KMS-11 (cell line): ENCODE data around the gene MKKS.

Source experiments
- H2AFZ ChIP-seq: fragments of 200-600 bp; sonication (generic); 2 replicates; pipeline ENCODE4 v1.6.1; 2016; ENCODE audit warnings: antibody characterized with exemption, mixed run types, low read depth
- H3K27ac ChIP-seq: fragments of 200-600 bp; sonication (generic); 2 replicates; pipeline ENCODE4 v1.6.1; 2016; ENCODE audit warnings: mild to moderate bottlenecking, mixed run types
- H3K27me3 ChIP-seq: fragments of 200-600 bp; sonication (generic); 2 replicates; pipeline ENCODE4 v1.6.1; 2017; ENCODE audit warnings: mild to moderate bottlenecking, low read depth, mixed run types, moderate library complexity; ENCODE audit not compliant: insufficient read depth
- H3K36me3 ChIP-seq: fragments of 200-600 bp; sonication (generic); 2 replicates; pipeline ENCODE4 v1.6.1; 2017; ENCODE audit warnings: mild to moderate bottlenecking, mixed run types; ENCODE audit not compliant: insufficient read depth
- H3K4me1 ChIP-seq: fragments of 200-600 bp; sonication (generic); 2 replicates; pipeline ENCODE4 v1.6.1; 2016; ENCODE audit warnings: mild to moderate bottlenecking, low read depth, mixed run types; ENCODE audit not compliant: poor library complexity, severe bottlenecking
- H3K4me2 ChIP-seq: fragments of 200-600 bp; sonication (generic); 2 replicates; pipeline ENCODE4 v1.7.0; 2016; ENCODE audit warnings: mild to moderate bottlenecking, mixed run types
- H3K4me3 ChIP-seq: fragments of 200-600 bp; sonication (generic); IDR thresholded peaks from 2 replicates; pipeline ENCODE4 v1.6.1; 2017; ENCODE audit warnings: low read depth, low read length, mixed read lengths; ENCODE audit not compliant: insufficient read depth
- H3K79me2 ChIP-seq: fragments of 200-600 bp; sonication (generic); 2 replicates; pipeline ENCODE4 v1.6.1; 2016; ENCODE audit warnings: low read depth, mixed run types; ENCODE audit not compliant: insufficient read depth
- H3K9ac ChIP-seq: fragments of 200-600 bp; sonication (generic); 2 replicates; pipeline ENCODE4 v1.6.1; 2016; ENCODE audit warnings: mild to moderate bottlenecking, mixed run types
- H4K20me1 ChIP-seq: fragments of 200-600 bp; sonication (generic); 2 replicates; pipeline ENCODE4 v1.6.1; 2016; ENCODE audit warnings: mild to moderate bottlenecking, mixed run types; ENCODE audit not compliant: insufficient read depth
- CTCF ChIP-seq: fragments of 200-600 bp; sonication (generic); conservative IDR thresholded peaks from 2 replicates; pipeline ENCODE4 v1.6.1; 2017; ENCODE audit warnings: low read depth, mild to moderate bottlenecking, antibody characterized with exemption, low read length, moderate library complexity, mixed read lengths

Gene MKKS

DNA sequence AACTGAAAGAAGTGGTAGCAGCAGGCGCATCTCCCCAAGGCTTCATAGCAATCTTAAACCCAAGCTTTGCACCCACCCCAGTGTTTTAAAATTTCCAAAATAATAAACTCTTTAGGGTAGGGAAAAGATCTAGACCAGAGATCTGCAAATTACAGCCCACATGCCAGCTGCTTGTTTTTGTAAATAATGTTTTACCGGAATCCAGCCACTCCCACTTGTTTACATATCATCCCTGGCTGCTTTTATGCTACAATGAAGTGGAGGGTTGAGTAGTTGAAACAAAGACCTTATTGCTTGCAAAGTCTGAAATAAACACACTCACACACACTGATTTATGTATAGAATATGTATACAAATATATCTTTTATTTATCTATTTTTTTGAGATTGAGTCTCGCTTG, 31.1 kb upstream of the MKKS start:
- Histone ChIP-seq H3K27me3 (no peaks in the 10 kb centered on the region), H2AFZ (no peak overlapping the region), H3K4me3 (no peak overlapping the region), H3K36me3 (no peaks in the 10 kb centered on the region), H3K79me2 (no peaks in the 10 kb centered on the region), H3K4me2 (no peak overlapping the region), H3K27ac (no peak overlapping the region), H3K9ac (no peak overlapping the region), H4K20me1 (no peaks in the 10 kb centered on the region), H3K4me1 (peaks cover 13% of the 10 kb centered on the region)
- TF ChIP-seq CTCF, result no peak

DNA sequence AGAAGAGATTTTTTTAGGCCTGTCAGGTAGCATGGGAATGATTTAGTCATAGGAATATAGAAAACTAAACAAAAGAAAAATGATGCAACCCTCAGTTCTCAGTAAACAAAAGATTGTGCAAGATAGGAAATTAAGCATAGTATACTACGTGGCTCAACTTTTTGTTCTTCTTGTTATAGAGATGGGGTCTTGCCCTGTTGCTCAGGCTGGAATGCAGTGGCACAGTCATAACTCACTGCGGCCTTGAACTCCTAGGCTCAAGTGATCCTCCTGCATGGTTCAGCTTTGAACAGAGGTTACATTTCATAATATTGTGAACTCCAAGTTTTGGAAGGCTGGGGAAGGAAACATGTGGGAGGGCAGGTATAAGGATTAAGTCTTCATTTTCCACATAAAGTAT, 29.6 kb upstream of the MKKS start:
- no peaks in the 10 kb centered on the region for H3K36me3 ChIP-seq
- TF ChIP-seq CTCF, result no peak
- no peaks in the 10 kb centered on the region for H4K20me1 ChIP-seq
- H3K4me3 ChIP-seq, result no peak overlapping the region
- H2AFZ ChIP-seq, result no peak overlapping the region
- peaks cover 8% of the 10 kb centered on the region for H3K4me1 ChIP-seq
- no peaks in the 10 kb centered on the region for H3K79me2 ChIP-seq
- no peak overlapping the region for H3K9ac ChIP-seq
- no peak overlapping the region for H3K27ac ChIP-seq
- H3K4me2 ChIP-seq, result no peak overlapping the region
- H3K27me3 ChIP-seq, result no peaks in the 10 kb centered on the region

DNA sequence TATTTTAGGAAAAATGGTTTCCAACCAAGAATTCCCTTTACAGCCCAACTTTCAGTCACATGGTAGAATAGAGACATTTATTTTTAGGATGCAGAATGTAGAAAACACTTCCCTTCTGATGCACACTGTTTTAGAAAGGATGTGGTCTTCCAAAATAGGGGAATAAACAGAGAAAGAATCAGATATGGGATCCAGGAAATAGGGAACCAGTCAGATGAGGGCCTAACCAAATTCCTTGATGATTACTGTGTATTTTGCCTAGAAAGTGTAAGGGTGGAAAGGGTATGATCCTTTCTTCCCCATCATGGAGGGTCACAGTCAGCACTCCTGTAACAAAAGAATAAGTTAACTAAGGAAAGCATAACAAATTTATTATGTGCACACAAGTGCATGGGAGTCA, 28.5 kb upstream of the MKKS start:
- Histone ChIP-seq H3K79me2 (no peaks in the 10 kb centered on the region), H3K27me3 (no peaks in the 10 kb centered on the region), H3K27ac (no peak overlapping the region)

GRCh38 chr20:10461495-10461894, 27.5 kb upstream of the MKKS start:
- Histone ChIP-seq H3K4me1 (no peaks in the 10 kb centered on the region), H3K4me3 (no peak overlapping the region), H3K4me2 (no peak overlapping the region), H2AFZ (no peak overlapping the region), H3K9ac (no peak overlapping the region), H4K20me1 (no peaks in the 10 kb centered on the region), H3K27me3 (no peaks in the 10 kb centered on the region), H3K36me3 (no peaks in the 10 kb centered on the region), H3K79me2 (no peaks in the 10 kb centered on the region), H3K27ac (no peak overlapping the region)
- TF ChIP-seq CTCF, result no peak

More for the DNA sequence above, 28.5 kb upstream of the MKKS start:
- no peak overlapping the region for H3K4me3 ChIP-seq
- TF ChIP-seq CTCF, result no peak
- H2AFZ ChIP-seq, result no peak overlapping the region
- no peaks in the 10 kb centered on the region for H3K36me3 ChIP-seq
- no peaks in the 10 kb centered on the region for H4K20me1 ChIP-seq
- H3K9ac ChIP-seq, result no peak overlapping the region
- H3K4me2 ChIP-seq, result no peak overlapping the region
- no peaks in the 10 kb centered on the region for H3K4me1 ChIP-seq
